A204.1 (cell line): ENCODE measurements around the gene SAE1.
"Not testable (repeated sequence)": the region's sequence is repeated elsewhere in the genome, so short reads cannot be mapped to it uniquely, and the experiment has no call there.

ENCODE experiments used
- FAIRE-seq: peaks from 2 replicates; lab custom pipeline; 2012; peaks lifted over from hg19 to GRCh38; lab: Jason Lieb, UNC

Gene SAE1

DNA sequence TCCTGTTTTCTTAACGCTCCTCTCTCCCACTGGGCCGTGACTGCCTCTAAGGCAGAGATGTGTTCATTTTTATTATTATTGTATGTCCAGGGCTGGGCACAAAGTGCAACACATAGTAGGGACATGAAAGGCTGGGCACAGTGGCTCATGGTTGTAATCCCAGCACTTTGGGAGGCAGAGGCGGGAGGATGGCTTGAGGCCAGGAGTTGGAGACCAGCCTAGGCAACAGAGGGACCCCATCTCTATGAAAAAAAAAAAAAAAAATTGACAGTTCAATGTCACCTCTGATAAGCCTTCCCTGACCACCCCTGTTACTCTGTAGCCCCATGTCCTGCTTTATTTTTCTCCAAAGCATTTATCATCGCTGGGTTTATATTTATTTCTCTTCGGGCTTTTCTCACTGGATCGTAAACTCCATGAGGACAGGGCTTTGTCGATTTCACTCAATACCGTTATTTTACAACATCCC lies 481 bp upstream of the SAE1 start:
- no peak for FAIRE-seq

DNA sequence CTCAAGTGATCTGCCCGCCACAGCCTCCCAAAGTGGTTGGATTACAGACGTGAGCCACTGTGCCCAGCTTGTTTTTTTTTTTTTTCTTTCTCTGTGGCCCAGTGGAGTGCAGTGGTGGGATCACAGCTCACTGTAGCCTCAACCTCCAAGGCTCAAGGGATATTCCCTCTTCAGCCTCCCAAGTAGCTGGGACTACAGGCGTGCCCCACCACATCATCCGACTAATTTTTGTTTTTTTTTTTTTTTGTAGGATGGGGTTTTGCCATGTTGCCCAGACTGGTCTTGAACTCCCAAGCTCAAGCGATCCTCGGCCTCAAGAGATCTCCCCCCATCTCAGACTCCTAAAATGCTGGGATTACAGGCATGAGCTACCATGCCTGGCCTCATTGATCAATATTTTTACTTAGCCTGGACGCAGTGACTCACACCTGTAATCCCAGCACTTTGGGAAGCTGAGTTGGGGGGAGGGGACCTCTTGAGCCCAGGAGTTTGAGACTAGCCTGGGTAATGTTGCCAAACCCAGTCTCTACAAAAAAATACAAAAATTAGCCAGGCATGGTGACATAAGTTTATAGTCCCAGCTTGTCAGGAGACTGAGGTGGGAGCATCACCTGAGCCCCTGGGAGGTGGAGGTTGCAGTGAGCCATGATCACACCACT lies 1.7 kb downstream of the SAE1 start:
- no peak for FAIRE-seq

DNA sequence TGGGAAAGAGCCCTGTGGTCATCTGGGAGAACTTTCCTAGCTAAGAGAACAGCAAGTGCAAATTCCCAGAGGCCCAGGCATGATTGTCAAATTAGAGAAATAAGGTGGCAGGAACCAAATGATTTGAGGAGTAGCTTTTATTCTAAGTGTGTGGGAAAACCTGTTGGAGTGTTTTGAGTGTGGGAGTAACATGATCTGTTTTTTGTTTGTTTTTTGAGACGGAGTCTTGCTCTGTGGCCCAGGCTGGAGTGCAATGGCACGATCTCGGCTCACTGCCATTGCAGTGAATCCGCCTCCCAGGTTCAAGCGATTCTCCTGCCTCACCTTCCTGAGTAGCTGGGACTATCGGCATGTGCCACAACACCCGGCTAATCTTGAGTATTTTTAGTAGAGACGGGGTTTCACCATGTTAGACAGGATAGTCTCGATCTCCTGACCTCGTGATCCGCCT lies 2.4 kb downstream of the SAE1 start:
- FAIRE-seq = no peak

DNA sequence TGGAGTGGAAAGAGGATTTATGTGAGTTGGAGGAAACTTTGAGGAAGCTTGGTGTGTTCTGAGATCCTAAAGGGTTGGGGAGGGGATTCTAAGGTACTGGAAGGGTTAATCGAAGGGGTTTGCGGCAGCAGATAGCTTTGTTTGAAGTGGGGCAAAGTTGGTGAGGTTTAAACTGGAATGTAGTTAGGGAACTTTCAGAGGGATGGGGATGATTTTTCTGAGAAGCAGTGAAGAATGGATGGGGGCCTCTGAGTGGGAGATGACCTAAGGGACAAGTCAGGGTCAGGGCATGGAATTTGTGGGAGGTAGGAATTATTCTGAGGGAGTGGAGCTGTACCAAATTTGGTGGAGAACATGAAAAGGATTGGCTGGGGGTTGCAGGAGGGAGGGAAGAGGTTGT lies 3.9 kb downstream of the SAE1 start:
- no peak for FAIRE-seq

DNA sequence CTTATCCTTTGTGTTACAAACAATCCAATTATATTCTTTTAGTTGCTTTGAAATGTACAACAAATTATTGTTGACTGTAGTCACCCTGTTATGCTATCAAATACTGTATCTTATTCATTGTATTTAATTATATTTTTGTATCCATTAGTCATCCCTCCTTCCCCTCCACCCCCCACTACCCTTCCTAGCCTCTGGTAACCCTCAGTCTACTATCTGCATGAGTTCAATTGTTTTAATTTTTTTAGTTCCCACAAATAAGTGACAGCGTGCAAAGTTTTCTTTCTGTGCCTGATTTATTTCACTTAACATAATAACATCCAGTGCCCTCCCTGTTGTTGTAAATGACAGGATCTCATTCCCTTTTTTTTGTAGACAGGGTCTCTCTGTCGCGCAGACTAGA lies 4.5 kb downstream of the SAE1 start:
- FAIRE-seq = no peak

DNA sequence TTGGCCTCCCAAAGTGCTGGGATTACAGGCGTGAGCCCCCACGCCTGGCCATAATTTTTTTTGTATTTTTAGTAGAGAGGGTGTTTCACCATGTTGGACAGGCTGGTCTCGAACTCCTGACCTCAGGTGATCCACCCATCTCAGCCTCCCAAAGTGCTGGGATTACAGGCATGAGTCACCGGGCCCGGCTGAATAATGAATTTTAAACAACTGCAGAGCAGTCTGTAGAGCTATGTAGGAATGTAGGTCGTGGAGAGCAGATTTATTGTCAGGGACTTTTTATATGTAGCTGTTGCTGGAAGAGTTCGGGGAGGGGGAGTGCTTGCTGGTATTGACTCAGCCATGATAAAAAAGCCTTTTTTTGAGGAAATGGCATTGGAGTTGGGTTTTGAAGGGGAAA lies 10.6 kb downstream of the SAE1 start:
- not testable (repeated sequence) for FAIRE-seq

DNA sequence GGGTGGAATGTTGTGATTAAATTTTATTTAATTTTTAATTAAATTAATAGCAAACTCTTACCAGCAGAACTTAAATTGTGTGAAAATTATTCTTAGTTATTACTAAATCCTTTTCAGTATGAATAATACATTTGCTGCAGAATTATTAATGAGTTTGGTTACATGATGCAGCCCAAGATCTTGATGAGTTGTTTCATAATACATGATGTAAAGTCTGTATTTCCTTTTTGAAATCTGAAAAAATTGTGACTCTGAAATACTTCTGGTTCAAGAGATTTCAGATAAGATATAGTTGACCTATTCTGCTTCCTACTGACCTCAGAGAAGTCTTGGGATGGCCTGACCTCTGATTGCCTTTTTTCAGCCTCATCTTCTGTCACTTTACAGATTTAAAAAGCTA lies 11.1 kb downstream of the SAE1 start:
- FAIRE-seq = no peak

DNA sequence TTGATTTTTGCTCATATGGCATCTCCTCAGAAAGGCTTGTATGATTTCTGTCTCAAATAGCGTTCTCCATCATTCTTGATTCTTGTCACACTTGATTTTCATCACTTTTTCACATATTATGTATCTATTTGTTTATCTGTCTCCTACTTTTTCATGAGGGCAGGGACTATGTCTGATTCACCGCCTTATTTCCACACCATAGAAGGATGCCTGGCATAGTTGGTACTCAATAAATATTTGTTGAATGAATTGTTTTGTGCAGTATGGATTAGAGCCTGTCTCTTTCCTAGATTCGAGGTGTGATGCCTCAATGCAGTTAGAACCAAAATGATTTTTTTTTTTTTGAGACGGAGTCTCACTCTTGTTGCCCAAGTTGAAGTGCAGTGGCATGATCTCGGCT lies 12.1 kb downstream of the SAE1 start:
- FAIRE-seq = no peak

DNA sequence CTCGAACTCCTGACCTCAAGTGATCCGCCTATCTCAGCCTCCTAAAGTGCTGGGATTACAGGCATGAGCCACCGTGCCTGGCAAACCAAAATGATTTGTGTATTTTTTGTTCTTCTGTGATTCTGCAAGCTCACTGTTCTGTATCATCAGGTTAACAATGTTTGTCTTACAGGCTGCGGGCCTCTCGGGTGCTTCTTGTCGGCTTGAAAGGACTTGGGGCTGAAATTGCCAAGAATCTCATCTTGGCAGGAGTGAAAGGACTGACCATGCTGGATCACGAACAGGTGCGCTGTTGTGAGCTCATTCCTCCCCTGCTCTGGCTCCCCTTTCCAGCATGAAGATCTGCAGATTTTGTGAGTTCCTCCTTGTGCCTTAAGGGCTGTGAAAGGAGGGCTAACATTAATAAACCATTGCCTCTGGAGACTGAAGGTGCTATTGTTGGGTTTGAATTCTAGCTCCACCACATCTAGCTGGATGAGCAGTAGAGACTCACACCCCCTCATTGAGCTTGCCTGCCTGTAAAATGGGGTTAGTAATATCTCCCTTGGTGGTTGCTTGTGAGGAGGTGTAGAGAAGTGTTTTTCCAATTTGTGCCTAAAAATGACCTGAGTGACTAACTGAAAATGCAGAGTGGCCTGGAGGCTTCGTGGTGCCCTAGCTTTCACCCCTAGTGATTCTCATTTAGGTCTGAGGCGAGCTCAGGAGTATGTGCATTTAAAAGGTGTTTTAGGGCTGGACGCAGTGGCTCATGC lies 12.9 kb downstream of the SAE1 start:
- FAIRE-seq = no peak

DNA sequence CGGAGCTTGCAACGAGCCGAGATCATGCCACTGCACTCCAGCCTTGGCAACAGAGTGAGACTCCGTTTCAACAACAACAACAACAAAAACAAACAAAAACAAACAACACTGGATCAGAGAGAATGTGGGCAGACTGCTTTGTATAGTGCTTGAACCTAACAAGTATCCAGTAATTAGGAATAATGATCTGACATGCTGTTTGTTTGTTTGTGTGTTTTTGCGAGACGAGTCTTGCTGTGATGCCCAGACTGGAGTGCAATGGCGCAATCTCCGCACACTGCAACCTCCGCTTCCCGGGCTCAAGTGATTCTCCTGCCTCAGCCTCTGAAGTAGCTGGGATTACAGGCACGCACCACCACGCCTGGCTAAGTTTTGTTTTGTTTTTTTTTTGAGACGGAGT lies 14.0 kb downstream of the SAE1 start:
- no peak for FAIRE-seq

DNA sequence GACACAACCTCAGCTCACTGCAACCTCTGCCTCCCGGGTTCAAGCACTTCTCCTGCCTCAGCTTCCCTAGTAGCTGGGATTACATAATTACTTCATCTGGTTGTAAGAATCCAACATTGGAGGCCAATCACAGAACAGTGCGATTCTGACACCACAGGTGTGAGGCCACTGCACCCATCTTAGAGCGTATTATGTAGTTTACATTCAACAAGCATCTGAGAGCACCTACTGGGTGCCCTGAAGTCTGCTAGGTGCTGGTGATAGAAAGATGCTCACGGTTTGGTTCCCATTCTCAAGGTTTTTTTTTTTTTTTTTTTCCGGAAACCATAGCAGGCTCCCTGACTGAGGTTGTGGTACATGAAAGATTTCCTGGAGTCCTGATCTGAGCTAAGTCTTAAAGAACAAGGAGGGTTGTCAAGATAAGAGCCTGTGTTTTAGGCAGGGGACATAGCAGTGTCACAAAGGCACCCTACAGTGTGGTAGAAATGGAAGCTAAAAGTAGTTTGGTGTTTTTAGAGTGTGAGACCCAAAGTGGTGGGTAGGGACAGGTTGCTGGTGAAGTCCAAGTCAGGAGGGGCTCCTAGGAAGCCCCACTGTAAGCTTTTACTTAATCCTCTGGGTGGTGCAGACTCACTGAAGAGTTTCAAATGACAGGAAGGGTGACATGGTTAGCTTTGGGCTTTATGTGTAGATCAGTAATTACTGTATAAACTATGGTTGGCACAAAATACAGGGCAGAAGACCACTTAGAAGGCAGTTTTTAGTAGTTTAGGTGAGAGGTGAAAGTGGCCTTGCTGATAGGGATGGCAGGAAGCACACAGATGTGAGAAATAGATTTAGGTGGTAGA lies 15.2 kb downstream of the SAE1 start:
- no peak for FAIRE-seq

DNA sequence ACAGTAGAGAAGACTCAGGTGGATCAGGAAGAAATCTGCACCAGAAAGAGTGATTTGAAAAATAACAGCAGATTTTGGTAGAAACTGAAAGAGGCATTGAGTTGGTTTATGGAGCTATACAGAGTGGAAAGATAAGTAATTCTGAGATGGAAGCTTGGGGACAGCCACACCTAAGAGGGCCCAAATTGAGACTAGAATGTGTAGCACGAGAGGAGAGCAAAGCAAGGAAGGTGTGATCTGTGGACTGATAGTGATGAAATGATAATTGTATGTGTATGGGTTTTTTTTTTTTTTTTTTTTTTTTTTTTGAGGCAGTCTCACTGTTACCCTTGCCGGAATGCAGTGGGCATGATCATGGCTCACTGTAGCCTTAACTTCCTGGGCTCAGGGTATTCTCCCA lies 16.3 kb downstream of the SAE1 start:
- no peak for FAIRE-seq

DNA sequence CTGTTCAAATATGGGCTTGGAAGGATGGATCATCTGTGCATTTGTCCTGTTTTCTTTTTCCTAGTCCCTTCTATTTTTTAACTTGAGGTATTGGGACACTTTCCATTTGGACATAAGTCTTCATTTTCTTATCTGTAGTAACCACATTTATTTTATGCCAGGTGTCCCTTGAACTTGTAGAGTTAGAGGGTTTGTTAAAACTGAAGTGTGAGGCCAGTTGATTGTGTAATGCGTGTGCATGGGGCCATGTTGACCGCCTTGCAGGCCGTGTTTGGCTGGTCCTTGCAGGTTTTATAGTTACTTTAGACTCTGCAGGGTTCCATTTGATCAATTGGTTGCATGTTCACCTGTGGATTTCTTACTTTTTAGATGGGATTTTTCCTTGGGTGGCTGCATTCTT lies 21.0 kb downstream of the SAE1 start:
- no peak for FAIRE-seq

DNA sequence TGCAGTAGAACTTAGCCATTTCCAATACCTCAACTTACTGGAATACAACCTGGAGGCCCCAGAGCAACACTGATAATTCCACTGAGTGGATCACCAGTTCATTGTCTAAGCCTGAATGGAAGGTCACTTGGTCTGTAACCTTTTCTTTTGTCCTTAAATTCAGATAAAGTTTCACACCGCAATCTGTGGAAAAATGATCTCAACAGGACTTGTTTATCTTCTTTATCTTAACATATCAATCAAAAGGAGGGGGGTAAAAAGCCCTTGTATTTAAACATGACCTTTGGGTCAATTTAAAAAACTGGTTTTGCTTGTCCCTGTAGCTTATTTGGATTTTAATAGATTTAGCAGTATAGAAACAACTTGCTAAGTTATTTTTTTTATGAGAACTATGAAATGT lies 21.6 kb downstream of the SAE1 start:
- no peak for FAIRE-seq

DNA sequence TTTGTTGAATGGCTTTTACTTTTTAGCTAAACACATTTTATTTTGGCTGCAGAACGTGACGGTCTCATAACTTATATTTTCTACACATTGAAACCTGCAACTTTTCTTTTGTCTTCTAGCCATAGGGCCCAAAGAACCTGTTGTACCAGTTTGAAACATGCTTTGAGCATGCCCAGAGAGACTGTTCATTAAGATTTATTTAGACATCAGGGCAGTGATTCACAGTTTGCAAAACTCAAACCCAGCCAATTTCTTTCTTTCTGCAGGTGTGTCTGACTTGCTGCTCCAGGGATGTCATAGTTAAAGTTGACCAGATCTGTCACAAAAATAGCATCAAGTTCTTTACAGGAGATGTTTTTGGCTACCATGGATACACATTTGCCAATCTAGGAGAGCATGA lies 22.0 kb downstream of the SAE1 start:
- no peak for FAIRE-seq

DNA sequence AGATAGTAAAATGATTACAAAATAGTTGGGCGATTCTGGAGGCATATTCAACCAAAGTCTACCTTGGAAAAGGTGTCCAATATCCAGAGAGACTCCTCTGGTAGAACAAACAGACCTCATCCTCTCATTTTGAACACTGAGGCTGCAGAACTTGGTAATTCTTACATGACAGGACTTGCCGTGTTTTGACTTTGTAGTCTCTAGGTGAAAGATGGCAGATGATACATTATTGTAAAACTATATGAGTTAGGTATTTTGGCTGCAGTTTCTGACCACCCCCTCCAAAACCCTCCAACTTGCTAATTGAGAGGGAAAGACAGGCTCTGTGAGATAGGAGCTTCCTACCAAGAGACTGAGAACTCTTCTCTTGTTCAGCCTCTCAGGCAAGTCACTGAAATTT lies 22.6 kb downstream of the SAE1 start:
- no peak for FAIRE-seq

DNA sequence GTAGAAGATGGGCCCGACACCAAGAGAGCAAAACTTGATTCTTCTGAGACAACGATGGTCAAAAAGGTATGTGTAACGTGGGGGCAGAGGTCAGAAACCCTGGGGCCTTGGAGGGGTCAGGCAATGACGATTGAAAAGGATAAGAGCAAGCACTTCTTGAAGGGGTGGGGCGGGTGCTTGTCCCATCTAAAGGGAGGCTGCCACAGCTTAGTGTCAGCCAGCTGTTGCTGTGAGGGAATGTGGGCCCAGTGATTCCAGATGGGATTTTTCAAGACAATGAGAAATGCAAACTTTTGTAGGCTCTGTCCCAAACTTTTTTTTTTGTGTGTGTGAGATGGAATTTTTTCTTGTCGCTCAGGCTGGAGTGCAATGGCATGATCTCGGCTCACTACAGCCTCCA lies 24.5 kb downstream of the SAE1 start:
- no peak for FAIRE-seq

DNA sequence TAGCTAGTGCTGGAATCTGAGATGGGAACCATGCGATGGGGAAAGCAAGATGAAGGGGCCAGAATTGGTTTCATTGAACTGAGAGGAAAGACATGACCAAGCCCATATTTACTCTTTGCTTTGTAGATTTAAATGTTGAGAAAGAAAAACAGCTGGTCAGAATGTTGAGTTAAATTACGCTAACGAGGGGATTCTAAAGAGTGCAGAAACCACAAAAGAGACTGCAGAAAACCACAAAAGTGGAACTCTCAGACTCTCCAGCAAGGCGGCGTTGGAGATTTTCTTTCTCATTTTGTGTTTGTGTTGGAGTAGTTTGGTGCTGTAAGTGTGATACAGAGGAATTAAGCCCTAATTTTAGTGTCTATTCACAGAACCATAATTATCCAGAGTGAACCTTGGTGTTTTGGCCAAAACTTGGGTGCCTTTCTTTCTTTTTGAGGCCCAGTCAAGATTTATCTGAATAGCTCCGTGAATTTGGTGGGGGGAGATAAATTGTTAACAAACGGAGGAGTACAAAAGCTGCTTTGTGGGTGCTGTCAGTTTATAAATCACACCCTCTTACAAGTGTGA lies 26.3 kb downstream of the SAE1 start:
- no peak for FAIRE-seq

DNA sequence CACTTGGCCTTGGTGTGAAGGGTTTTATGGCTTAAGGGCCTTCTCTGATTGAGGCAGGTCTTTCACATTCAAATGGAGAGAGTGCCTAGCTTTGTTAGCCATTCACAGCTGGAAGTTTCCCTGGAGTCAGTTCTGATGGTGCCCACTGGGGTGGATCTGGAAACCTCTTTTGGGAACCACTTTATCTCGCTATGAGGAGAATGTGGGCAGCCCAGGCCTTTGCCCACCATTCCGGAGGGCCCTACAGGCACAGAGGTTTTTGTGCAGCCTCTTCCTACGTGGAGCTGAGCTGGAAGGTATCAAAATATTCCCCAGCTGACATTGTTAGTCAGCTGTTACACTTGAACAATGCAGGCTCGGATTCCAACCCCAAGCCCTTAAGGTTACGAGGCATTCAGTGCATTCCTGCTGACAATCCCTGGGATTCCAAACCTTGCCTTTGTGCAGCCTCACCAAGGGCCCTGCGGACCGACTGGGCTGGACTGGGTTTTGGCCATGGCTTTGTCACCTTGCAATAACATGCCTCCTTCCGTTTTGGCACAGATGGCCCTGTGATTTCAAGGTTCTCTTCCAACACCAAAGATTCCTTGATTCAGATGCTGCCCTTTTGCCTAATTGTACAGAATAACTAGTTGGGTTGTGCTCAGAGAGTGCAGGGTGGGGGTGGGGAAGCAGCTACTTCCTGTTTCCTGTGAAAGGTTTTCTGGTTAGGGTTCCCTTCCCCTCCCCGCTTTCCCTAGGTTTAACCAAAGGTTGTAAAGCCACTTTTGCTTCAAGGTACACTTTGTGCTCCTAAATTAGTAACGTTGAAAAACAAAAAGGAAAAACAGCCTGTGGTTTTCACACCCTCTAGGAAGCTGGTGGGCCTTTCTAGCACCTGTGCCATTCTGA lies 27.0 kb downstream of the SAE1 start:
- no peak for FAIRE-seq

DNA sequence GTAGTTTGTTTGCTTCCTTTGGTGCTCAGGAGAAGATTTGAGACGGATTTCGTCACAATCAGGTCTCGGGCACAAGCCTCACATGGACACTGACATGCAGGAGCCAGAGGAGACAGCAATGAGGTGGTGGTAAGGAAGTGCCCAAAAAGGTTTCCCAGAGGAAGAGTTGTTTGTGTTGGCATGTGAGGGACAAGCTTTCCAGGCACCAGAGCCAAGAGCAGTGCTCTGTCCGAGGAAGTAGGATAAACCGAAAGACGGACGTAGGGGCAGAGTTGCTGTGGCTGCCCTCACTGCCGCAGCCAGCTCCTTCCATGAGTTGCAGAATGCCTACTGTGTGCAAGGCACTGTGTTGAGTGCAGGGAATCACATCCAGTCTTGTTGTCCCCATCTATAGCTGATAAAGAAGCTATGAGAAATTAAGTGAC lies 27.7 kb downstream of the SAE1 start:
- no peak for FAIRE-seq

DNA sequence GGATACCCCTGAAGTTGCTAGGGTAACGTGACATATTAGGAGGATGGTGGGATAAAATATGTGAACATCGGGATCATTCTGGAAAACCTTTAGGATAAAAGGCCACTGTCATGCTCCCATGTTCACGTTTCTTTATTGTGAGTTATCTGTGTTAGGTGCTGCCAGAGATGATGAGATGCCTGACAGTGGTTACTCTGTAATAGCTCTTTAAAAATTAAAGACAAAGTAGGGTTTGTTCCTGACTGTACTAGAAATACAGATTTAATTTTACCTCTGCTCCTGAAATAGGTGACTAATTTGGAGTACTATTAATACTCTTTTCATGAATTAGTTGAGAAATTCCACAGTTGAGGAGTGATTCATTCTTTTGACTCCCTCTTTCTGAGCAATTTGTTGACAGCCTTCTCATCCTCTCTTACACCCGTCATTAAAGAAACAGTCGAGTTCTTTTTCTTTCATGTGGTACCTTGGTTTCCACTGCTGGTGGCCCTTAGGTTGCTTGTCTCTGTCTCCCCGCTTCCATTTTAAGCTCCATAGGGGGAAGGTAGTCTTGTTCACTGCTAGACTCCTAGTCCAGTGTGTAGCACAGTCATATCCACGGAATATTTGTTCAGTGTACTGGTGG lies 28.4 kb downstream of the SAE1 start:
- no peak for FAIRE-seq
